Keratinocyte (primary cell): ENCODE measurements around the gene E2F7. TPM values are rescaled to one million over a fixed set of nuclear protein-coding genes. Genes with fewer than 3 reads are reported as not detected.

Experiments
- DNase-seq: peaks from one replicate; pipeline ENCODE4 v3.0.0-alpha.2; 2011; ENCODE audit warnings: low read depth, missing footprints, low spot score
- FAIRE-seq: peaks from 2 replicates; lab custom pipeline; 2011; peaks lifted over from hg19 to GRCh38; lab: Jason Lieb, UNC
- H2AFZ ChIP-seq: 2 replicates; pipeline ENCODE4 v1.6.0; 2012; ENCODE audit warnings: low read length, control low read depth, inconsistent platforms; ENCODE audit not compliant: control insufficient read depth
- H3K27ac ChIP-seq: 2 replicates; pipeline ENCODE4 v1.5.1; 2011; ENCODE audit warnings: low read length; ENCODE audit not compliant: control insufficient read depth, insufficient read depth
- H3K27me3 ChIP-seq: 3 replicates; pipeline ENCODE4 v1.6.0; 2011; ENCODE audit warnings: low read length; ENCODE audit not compliant: control insufficient read depth, insufficient read depth; ENCODE audit errors: extremely low read depth
- H3K36me3 ChIP-seq, 2 experiments: 2 replicates in 1 of 2; 3 replicates in 1 of 2; pipeline ENCODE4 v1.5.1; 2011; ENCODE audit warnings: low read length in 2 of 2, mild to moderate bottlenecking in 1 of 2; ENCODE audit not compliant: control insufficient read depth in 2 of 2, insufficient read depth in 2 of 2; ENCODE audit errors: extremely low read depth in 1 of 2
- H3K4me1 ChIP-seq: 3 replicates; pipeline ENCODE4 v1.5.1; 2011; ENCODE audit warnings: low read length; ENCODE audit not compliant: control insufficient read depth, insufficient read depth; ENCODE audit errors: extremely low read depth
- H3K4me2 ChIP-seq: 3 replicates; pipeline ENCODE4 v1.6.0; 2011; ENCODE audit warnings: low read depth, low read length; ENCODE audit not compliant: control insufficient read depth, insufficient read depth; ENCODE audit errors: extremely low read depth
- H3K4me3 ChIP-seq, 3 experiments: fragments of 200-600 bp in 1 of 3; sonication (generic) in 1 of 3; 2 replicates in 2 of 3; 3 replicates in 1 of 3; pipeline ENCODE4 v1.5.1; 2011 to 2016; ENCODE audit warnings: low read length in 3 of 3, mild to moderate bottlenecking in 3 of 3, control low read depth in 2 of 3, inconsistent platforms in 1 of 3, low read depth in 1 of 3, mixed read lengths in 1 of 3, mixed run types in 1 of 3, moderate library complexity in 1 of 3; ENCODE audit not compliant: control insufficient read depth in 2 of 3, insufficient read depth in 2 of 3; ENCODE audit errors: extremely low read depth in 1 of 3
- H3K79me2 ChIP-seq: 2 replicates; pipeline ENCODE4 v1.6.0; 2012; ENCODE audit warnings: low read length; ENCODE audit not compliant: control insufficient read depth, insufficient read depth
- H3K9ac ChIP-seq: 3 replicates; pipeline ENCODE4 v1.6.0; 2011; ENCODE audit warnings: low read length; ENCODE audit not compliant: control insufficient read depth, insufficient read depth; ENCODE audit errors: extremely low read depth
- H3K9me1 ChIP-seq: 3 replicates; pipeline ENCODE4 v1.6.0; 2011; ENCODE audit warnings: low read length; ENCODE audit not compliant: control insufficient read depth, insufficient read depth; ENCODE audit errors: extremely low read depth
- H3K9me3 ChIP-seq: 2 replicates; pipeline ENCODE4 v1.5.1; 2012; ENCODE audit warnings: low read depth, low read length; ENCODE audit not compliant: control insufficient read depth
- H4K20me1 ChIP-seq: 3 replicates; pipeline ENCODE4 v1.6.0; 2011; ENCODE audit warnings: low read length; ENCODE audit not compliant: control insufficient read depth, insufficient read depth; ENCODE audit errors: extremely low read depth
- CTCF ChIP-seq, 3 experiments: IDR thresholded peaks in 1 of 3; conservative IDR thresholded peaks in 1 of 3; optimal IDR thresholded peaks in 1 of 3; 2 replicates in 2 of 3; 3 replicates in 1 of 3; pipeline versions ENCODE3 to v1.5.1; 2011; ENCODE audit warnings: low read length in 3 of 3, mild to moderate bottlenecking in 3 of 3, moderate library complexity in 2 of 3, control low read depth in 1 of 3, inconsistent platforms in 1 of 3; ENCODE audit not compliant: insufficient read depth in 2 of 3; ENCODE audit errors: extremely low read depth in 1 of 3
- EZH2 ChIP-seq: IDR thresholded peaks from one replicate; pipeline ENCODE4 v1.6.1; 2012; ENCODE audit warnings: inconsistent platforms, mild to moderate bottlenecking, low read length, moderate library complexity
- dilution Hi-C: fragments of 300-500 bp; cut with MboI; formaldehyde crosslinking; loops from one replicate; pipeline ENCODE4 v1.7.0; 2020; ENCODE audit warnings: low sequenced_read_pairs; ENCODE audit not compliant: extremely low pct_ligation_motif_present
- polyA plus RNA-seq, 5 experiments: library from polyadenylated mRNA; depleted of rRNA in 3 of 5; stranded (reverse) in 3 of 5; stranded (forward) in 1 of 5; unstranded in 1 of 5; fragments of >200 nt; gene quantifications; 1 replicate in 1 of 5; 2 replicates in 3 of 5; 3 replicates in 1 of 5; pipeline versions ENCODE4 v1.2.1 to v1.2.3, GENCODE V29; 2011 to 2012; ENCODE audit warnings: missing spikeins in 2 of 5, low read depth in 1 of 5, low replicate concordance in 1 of 5

Gene E2F7
- polyA plus RNA-seq, 1 donor (not counting 4 experiments of a cell fraction or from before 2014, with no cell fraction given), result 9.9 TPM

- FAIRE-seq, result no peak
- Histone ChIP-seq H3K79me2 (no peaks in the 10 kb centered on the region), H3K4me1 (peaks cover 4% of the 10 kb centered on the region), H3K27ac (no peak overlapping the region), H3K36me3 (no peaks in the 10 kb centered on the region), H3K4me3 (no peak overlapping the region), H3K27me3 (no peaks in the 10 kb centered on the region), H3K4me2 (no peak overlapping the region), H3K9me1 (no peaks in the 10 kb centered on the region), H3K9ac (no peak overlapping the region), H2AFZ (no peak overlapping the region), H4K20me1 (no peaks in the 10 kb centered on the region), H3K9me3 (no peaks in the 10 kb centered on the region)
- no peak for TF ChIP-seq CTCF (optimal IDR thresholded peaks at IDR 0.05 in 1 of 3, IDR thresholded peaks at IDR 0.05 in 1 of 3, conservative IDR thresholded peaks at IDR 0.05 in 1 of 3; ENCODE audit: extremely low read depth in 1 of 3, insufficient read depth in 2 of 3, low read length in 3 of 3)
- no peak for TF ChIP-seq EZH2
- no peak for DNase-seq
- dilution Hi-C loops, result no loop called here
These were observed 66.3 kb downstream of the E2F7 start for GRCh38 chr12:76998908-76999556.

- TF ChIP-seq CTCF (optimal IDR thresholded peaks at IDR 0.05 in 1 of 3, IDR thresholded peaks at IDR 0.05 in 1 of 3, conservative IDR thresholded peaks at IDR 0.05 in 1 of 3; ENCODE audit: extremely low read depth in 1 of 3, insufficient read depth in 2 of 3, low read length in 3 of 3) (no peak), EZH2 (no peak)
- Histone ChIP-seq H3K27me3 (no peaks in the 10 kb centered on the region), H3K4me3 (no peak overlapping the region), H4K20me1 (no peaks in the 10 kb centered on the region), H3K79me2 (no peaks in the 10 kb centered on the region), H3K4me2 (no peak overlapping the region), H3K36me3 (no peaks in the 10 kb centered on the region), H3K4me1 (peaks cover 4% of the 10 kb centered on the region), H3K9ac (no peak overlapping the region), H3K9me1 (no peaks in the 10 kb centered on the region), H3K27ac (no peak overlapping the region), H2AFZ (no peak overlapping the region), H3K9me3 (no peaks in the 10 kb centered on the region)
- dilution Hi-C loops, result no loop called here
- FAIRE-seq (no peak), DNase-seq (no peak)
These were observed 67.0 kb downstream of the E2F7 start for GRCh38 chr12:76998386-76998785.
